GM21515 (cell line): Measurements from ENCODE around the gene TAS2R4.
"Not testable (repeated sequence)": the region's sequence is repeated elsewhere in the genome, so short reads cannot be mapped to it uniquely, and the experiment has no call there.

Source experiments
- ATAC-seq: cut with Tn5 transposase; IDR thresholded peaks from one replicate; pipeline ENCODE4 v1.9.1; 2021; ENCODE audit not compliant: unreplicated experiment

TAS2R4 gene, protein sequence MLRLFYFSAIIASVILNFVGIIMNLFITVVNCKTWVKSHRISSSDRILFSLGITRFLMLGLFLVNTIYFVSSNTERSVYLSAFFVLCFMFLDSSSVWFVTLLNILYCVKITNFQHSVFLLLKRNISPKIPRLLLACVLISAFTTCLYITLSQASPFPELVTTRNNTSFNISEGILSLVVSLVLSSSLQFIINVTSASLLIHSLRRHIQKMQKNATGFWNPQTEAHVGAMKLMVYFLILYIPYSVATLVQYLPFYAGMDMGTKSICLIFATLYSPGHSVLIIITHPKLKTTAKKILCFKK

DNA sequence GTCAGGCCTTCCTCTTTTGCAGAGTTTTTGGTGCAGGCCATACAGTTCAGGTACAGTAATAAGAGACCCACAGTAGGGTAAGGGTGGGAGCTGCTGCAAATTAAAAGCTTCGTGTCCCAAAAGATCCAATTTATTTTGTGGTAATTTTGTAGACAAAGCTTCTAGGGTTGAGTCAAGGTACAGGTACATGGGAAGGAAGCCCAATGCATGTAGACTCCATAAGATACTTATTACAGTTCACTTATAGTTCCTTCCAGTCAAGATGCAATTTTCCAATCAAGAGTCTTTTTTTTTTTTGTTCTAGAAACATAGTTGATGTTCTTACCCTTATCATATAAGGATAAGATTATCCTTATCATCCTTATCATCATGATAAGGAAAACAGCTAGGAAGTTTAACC lies at the start of gene TAS2R4:
TAS2R4 (plus strand) TSS at position 301 of the 400 bp plus-strand sequence. CDS start 1,815 bp downstream, outside the sequence.
- ATAC-seq: no peak

DNA sequence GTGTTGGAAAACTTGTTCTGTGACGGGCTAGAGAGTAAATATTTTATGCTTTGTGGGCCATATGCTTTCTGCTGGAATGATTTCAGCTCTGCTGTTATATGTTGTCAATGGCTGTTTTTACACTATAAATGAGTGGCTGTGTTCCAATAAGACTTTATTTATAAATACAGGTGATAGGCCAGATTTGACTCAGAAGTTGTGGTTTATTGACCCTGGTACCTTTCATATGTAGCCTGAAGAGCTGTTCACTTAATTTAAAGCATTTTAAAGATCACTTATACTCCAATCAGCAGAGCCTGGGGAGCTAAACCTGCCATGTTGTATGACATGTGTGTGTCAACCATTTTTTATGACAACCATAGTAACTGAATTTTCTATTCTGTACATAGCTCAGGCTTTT lies 47.5 kb upstream of the TAS2R4 start:
- ATAC-seq: no peak

DNA sequence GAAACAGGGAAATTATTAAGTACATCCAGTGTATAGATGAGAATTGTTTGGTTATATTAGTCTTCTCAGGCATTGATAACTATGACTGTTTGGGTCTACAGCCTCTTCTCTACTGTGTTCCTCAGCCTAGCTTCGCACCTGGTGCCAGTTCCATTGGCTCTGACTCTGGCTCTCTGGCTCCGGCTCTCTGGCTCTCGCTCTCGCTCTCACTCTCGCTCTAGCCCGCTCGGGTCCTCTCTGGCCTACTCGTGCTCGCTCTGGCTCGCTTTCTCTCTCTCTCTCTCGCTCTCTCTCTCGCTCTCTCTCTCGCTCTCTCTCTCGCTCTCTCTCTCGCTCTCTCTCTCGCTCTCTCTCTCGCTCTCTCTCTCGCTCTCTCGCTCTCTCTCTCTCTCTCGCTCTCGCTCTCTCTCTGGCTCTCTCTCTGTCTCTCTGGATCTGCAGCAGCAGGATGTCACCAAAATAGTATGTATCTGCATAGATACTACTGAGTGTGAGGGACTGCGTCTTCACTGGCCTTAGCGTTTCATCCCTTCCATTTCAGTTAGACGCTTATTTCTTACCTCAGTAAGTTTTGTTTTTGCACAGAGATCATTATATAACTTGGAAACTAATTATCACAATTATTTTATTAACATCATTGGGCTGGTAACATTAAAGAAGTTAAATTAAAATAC lies 44.9 kb upstream of the TAS2R4 start:
- no peak for ATAC-seq

DNA sequence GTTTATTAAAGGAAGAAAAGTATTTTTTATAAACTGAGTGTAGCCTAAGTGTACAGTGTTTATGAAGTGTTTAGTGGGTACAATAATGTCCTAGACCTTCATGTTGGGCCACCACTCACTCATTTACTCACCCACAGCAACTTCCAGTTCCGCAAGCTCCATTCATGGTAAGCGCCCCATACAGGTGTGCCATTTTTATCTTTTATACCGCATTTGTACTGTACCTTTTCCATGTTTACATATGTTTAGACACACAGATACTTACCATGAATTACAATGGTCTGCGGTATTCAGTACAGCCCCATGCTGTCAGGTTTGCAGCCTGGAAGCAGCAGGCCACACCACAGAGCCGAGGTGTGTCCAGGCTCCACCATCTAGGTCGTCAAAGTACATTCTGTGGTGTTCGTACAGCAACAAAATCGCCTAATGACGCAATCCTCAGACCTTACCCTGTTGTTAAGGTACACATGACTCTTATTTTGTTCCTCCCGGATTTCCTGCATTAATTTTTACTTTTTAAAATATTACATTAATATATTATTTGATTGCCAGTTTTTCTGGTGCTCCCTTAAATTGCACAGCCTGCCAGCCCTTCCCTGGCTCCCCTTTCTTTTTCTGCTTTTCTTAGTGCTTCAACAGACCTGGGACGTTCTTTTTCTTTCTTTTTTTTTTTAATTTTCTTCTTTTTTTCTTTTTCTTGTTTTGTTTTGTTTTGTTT lies 39.2 kb upstream of the TAS2R4 start:
- no peak for ATAC-seq

DNA sequence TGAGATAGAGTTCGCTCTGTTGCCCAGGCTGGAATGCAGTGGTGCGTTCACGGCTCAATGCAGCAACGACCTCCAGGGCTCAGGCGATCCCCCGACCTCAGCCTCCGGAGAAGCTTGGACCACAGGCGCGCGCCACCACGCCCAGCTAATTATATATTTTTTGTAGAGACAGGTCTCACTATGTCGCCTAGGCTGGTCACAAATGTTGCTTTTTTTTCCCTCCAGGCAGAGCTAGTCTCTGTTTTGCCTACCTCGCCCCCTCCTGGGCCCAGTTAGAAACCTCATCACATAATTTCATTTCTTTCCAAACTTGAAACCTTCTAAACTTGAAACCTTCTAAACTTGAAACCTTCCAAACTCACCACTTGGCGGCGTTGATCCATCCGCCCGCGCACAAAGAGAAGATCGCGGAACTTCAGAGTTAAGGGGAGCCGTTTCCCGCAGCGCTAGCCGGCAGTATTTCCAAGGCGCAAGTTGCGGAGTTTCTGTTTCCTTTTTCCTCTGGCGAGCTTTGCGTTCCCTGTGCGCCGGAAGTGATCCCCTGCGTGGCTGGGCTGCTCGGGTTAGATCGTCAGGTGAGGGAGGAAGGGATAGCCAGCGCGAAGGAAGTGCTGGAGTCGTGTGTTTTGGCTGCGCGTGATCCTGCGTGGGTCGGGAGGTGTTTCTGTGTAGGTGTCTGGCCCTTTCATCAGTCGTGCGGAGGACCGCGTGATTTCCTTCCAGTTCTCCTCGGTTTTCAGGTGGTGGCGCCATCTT lies 38.5 kb upstream of the TAS2R4 start, which contains the start of gene SSBP1:
SSBP1 (plus strand) TSS at position 523 of the 756 bp plus-strand sequence. CDS start 809 bp downstream, outside the sequence.
- ATAC-seq: peak; percentile 94

DNA sequence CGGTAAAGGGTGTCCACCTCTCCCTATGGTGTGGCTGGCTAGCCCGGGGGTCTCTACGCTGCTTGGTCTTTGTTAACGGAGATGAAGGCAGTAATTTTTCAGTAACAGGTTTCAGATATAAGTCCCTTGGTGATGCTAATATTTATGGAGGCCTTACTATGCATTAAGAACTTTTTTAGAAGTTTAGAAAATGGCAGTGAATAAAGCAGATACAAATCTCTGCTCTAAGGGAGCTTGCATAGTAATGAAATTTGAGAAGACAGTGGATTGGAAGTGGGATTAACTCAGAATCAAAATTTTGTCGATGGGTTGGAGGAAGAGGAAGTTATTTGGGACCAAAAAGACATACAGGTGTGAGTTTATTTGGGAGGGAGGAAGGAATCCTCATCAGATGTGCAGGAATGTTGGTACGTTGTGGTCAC lies 37.9 kb upstream of the TAS2R4 start:
- ATAC-seq: no peak

DNA sequence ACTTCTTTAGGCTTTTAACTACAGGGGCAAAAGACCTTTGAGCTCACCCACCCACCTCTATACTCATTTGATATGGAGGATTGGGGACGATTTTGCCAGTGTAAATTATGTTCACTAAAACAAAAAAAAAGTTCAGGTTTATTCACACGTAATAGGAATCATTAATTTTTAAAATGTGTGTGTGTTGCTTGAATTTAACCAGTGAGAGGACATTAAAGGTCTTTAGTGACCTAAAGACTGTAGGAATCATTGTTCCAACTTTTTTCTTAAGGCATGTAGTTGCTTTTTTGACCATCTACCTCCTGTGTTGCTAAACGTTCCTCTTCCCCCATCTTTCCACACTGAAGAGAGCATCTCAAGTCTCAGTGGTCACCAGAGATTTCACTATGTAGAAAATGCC lies 37.2 kb upstream of the TAS2R4 start:
- ATAC-seq: no peak

DNA sequence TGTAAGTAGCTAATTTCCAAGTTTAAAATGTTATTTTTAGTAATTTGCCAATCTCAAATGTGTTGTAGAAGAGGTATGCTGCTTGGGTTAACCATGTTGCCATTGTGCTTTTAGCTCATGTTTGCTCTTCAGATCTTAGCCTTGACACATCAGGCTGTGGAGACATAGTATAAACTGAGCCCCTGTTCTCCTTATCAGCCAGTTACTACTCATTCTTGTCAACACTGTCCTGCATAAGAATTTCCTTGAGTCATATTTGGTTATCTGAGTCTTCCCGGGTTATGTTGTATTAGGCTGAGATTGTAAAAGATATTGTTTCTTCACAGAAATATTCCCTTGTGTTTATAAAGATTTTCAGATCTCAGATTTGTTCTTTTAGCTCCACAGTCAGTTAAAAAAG lies 34.2 kb upstream of the TAS2R4 start:
- no peak for ATAC-seq

DNA sequence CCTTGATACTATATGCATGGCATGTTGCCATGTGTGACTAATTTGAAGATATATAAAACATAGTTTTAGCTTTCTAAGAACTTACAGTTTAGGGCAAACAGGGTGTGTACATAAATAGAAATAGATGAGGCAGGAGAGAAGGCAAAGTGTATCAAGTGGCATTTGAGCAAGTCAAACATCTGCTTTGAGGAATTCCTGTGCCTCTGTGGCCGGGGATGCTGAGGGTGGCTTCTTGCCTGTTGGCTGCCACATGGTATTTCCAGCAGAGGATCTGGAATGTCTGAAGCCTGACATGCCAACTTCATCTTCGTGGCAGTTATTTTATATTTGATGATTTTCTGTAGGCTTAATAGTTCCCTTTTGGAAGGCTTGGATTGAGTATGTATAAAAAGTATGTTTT lies 32.3 kb upstream of the TAS2R4 start:
- no peak for ATAC-seq

DNA sequence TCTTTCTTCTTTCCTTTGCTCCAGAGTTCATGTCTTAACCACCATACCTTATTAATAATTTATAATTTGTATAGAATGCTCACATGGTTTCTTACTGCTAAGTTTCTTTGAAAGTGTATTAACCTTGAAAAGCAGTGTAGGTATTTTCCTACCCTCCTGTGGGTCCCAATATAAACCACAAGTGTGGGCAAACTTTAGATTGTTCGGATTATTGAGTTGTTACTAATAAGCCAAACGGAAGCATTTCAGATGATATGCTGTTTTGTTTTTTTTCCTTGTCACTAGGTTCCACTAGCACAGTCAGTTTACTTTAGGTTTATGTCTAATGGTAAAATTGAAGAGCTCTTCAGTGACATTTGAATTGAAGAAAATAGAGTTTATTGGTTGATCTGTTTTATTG lies 28.1 kb upstream of the TAS2R4 start:
- ATAC-seq: no peak

DNA sequence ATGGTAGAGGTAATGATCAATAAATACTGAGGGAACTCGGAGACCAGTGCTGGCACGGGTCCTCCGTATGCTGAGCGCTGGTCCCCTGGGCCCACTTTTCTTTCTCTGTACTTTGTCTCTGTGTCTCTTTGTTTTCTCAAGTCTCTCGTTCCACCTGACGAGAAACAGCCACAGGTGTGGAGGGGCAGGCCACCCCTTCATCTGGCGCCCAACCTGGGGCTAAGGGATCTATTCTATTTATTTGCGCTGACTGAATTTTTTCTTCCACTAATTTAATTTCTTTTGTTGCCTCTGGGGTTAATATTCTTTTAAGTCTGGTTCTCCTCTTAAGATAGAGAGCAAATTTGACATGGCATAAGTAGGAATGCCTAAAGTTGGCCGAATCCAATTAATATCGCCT lies 24.6 kb upstream of the TAS2R4 start:
- ATAC-seq: not testable (repeated sequence)

DNA sequence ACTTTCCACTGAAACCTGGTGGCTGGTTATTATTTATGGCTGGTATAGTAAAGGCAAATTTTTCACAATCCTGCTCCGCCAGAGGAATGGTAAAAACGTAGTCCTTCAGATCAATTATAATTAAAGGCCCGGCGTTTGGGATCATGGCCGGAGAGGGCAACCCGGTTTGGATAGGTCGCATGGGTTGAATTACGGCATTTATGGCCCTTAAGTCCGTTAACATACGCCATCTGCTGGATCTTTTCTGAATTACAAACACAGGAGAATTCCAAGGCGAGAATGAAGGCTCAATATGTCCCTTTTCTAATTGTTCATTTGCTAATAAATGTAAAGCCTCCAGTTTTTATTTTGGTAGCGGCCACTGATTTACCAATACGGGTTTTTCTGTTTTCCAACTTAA lies 23.8 kb upstream of the TAS2R4 start:
- no peak for ATAC-seq

DNA sequence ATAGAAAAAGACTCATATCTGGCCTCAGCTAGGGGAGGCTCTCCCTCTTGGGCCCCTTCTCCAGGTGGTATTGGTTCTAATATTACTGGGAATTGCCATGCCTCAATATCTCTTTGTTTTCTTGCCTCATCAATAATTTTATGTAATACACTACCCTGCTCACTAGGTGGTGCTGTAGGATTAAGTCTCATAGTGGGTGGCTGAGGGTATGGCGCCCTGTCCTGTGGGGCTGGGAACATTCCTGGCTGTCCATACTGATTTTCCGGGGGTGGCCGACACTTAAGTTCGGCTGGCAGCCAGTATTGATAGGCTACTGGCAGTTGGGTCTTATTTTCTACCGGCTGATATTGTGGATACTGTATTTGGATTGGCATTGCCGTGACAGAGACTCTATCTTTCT lies 21.5 kb upstream of the TAS2R4 start:
- ATAC-seq: no peak

DNA sequence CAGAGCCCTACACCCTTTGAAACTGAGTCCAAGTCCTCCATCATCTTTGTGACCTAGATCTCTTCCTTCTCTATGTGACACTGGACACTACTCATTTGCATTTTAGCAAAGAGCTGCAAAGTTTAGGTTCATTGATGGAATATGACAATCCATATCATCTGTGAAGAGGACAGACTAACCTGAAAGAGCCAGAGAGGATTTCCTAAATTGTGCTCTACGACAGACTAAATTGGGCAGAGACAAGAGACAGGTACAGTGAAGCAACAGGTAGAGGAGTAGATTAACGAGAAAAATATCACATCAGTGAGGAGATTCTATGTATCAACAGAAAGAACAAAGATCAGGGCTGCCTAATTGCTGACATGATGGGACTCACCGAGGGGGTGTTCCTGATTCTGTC lies 12.7 kb upstream of the TAS2R4 start, which contains the start of gene TAS2R3:
TAS2R3 (plus strand) TSS at position 301 of the 400 bp plus-strand sequence; CDS start at position 363, 62 bp downstream.
- no peak for ATAC-seq

DNA sequence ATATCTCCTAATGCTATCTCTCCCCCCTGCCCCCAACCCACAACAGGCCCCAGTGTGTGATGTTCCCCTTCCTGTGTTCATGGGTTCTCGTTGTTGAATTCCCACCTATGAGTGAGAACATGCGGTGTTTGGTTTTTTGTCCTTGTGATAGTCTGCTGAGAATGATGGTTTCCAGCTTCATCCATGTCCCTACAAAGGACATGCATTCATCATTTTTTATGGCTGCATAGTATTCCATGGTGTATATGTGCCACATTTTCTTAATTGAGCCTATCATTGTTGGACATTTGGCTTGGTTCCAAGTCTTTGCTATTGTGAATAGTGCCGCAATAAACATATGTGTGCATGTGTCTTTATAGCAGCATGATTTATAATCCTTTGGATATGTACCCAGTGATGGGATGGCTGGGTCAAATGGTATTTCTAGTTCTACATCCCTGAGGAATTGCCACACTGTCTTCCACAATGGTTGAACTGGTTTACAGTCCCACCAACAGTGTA lies 6.3 kb upstream of the TAS2R4 start:
- ATAC-seq: not testable (repeated sequence)

DNA sequence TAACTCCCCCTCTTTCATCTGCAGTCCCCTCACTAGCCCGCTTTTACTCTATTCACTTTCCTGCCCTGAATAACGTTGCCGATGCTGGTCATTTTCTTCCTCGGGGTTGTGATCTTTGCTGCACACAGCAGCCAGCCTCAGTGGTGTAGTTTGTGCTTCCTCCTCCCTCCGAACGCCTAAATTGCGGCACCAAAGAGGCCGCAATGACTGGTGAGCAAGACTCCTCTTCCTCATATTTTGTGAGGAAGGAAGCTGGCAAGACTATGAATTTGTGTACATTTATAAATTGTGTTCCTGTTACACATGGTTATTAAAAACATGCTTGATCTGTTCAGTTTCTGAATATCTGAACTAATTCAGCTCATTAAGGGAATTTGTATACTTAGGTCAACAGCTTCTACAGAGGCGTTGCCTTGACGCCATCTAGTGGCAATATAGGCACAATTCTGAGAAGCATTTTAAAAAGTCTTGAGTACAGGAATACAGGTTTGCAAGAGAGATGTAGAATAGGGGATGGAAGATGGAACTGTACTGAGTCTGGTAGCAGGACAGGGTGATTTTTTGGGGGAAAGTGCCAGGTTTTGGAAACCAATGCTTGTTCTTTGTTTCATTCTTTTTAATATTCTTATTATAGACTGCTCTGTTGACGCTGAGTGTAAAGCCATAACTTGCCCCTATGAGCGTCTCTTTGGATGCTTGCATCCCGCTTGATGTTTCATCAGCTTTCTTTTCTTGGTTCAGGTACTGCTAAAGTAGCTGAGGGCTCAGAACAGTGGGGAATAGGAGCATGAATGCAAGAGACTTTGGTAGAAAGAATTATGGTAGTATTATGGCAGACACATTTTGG lies 9.5 kb downstream of the TAS2R4 start:
- peak; percentile 83 for ATAC-seq

DNA sequence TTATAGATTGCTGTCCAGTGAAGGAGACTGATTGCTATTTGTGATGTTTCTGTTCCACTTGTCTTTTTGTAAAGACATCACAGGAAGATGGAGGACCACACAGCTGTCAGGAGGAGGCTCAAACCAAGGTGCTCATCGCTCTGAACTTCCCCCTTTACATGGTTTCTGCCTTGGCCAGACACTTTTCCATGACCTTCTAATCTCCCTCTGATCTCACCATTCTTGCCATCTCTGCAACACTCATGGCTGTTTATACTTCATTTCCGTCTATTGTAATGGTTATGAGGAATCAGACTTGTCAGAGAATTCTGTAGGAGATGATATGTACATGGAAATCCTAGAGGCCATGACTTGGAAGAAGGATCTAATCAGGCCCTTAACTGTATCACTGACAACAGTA lies 11.8 kb downstream of the TAS2R4 start:
- ATAC-seq: no peak

DNA sequence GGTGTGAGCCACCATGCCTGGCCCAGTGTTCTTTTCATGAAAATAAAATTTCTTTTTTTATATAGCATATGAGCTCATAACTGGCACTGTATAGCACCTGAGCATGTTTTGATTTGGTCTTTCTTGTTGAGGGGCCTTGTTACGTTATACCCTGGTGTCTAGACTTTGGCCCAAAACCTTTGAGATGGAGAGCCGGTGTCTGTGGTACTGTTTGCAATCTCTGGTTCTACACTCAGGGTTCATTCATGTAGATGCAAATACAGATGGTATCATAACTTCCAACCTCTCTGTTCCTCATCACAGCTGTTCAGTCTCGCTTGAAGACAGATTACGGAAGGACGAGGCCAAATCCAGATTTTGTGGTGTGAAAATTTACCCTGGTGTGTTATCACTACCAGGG lies 13.4 kb downstream of the TAS2R4 start, which contains the start of gene TAS2R5:
TAS2R5 (plus strand) TSS at position 301 of the 400 bp plus-strand sequence. CDS start 145 bp downstream, outside the sequence.
- no peak for ATAC-seq

DNA sequence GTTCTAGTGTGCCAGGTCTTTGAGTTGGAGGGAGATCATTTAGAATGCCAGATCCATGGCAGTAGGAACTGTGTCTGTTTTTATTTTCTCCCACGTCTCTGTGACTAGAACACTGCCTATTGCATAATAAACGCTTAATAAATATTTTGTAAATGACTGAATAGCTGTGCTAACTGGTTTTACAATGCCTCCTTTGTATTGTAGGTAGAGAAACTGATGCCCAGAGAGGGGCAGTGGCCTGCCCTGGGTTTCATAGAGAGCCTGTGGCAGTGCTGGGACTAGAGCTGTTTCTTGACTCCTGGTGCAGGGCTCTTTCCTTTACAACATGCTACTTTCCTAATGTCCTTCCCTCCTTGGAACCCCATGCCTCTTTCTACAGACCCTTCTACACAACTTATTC lies 16.1 kb downstream of the TAS2R4 start:
- ATAC-seq: no peak

DNA sequence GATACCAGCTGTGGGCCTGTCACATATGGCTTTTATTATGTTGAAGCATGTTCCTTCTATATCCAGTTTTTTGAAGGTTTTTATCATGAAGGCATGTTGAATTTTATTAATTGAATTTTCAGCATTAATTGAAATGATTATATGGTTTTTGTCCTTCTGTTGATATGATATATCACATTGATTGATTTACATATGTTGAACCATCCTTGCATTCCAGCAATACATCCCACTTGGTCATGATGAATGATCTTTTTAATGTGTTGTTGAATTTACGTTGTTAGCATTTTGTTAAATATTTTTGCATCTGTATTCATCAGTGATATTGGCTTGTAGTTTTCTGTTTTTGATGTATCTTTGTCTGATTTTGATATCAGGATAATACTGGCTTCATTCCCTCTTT lies 43.6 kb downstream of the TAS2R4 start:
- no peak for ATAC-seq
